ENCODE results near the gene RFX3.

GRCh38 chr9:3281399-3281798 is 244.4 kb downstream of the RFX3 start:
- no peak for TF ChIP-seq CTCF (conservative IDR thresholded peaks at IDR 0.05)
- no peak for TF ChIP-seq EZH2 (IDR thresholded peaks at IDR 0.05; ENCODE audit: low read depth)

Measured in PC-9 (cell line).